Measurements from ENCODE around the gene C1orf35. TPM values are rescaled to one million over a fixed set of nuclear protein-coding genes. Genes with fewer than 3 reads are reported as not detected.

Gene C1orf35
- total and polyA plus RNA-seq, 9 donors: 2.8 to 29.3 (median 21.0) TPM

DNA sequence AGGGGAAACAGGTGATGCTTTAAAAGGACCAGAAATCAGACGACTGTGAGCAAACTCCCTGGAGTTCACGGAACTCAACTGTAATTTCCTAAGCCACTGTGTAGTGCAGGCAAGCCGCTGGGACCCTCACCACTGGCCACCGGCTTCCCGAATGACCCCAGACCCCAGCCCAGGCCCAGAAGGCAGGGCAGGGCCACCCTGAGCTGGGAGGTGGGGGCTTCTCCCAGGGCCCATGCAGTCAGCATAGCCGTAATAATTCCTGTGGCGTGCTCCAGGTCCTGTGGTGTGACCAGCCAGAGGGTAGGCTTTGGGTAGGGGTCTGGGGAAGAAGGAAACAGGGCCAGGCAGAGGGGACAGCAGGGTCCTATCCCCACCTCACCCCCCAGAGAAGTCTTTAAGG, 24.1 kb downstream of the C1orf35 start:
- Histone ChIP-seq H3K36me3 (no peaks in the 10 kb centered on the region), H3K27me3 (no peaks in the 10 kb centered on the region), H3K27ac (no peak overlapping the region), H3K4me1 (ENCODE audit: insufficient read depth) (peaks cover 5% of the 10 kb centered on the region), H3K4me3 (no peak overlapping the region), H3K9me3 (no peaks in the 10 kb centered on the region)
- intact Hi-C loops (cut with DNase I): no loop called here
- 84 to 91% (median 87%) methylated on average over 7 of the region's 7 CpGs for WGBS, 3 donors
- DNase-seq: peak in 4 of 5 donors; percentile 5 to 24 (median 16)
- no peak for TF ChIP-seq POLR2A (IDR thresholded peaks at IDR 0.05)
- TF ChIP-seq EP300 (IDR thresholded peaks at IDR 0.05): no peak
- TF ChIP-seq, protein P1, sequence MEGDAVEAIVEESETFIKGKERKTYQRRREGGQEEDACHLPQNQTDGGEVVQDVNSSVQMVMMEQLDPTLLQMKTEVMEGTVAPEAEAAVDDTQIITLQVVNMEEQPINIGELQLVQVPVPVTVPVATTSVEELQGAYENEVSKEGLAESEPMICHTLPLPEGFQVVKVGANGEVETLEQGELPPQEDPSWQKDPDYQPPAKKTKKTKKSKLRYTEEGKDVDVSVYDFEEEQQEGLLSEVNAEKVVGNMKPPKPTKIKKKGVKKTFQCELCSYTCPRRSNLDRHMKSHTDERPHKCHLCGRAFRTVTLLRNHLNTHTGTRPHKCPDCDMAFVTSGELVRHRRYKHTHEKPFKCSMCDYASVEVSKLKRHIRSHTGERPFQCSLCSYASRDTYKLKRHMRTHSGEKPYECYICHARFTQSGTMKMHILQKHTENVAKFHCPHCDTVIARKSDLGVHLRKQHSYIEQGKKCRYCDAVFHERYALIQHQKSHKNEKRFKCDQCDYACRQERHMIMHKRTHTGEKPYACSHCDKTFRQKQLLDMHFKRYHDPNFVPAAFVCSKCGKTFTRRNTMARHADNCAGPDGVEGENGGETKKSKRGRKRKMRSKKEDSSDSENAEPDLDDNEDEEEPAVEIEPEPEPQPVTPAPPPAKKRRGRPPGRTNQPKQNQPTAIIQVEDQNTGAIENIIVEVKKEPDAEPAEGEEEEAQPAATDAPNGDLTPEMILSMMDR (IDR thresholded peaks at IDR 0.05): no peak

DNA sequence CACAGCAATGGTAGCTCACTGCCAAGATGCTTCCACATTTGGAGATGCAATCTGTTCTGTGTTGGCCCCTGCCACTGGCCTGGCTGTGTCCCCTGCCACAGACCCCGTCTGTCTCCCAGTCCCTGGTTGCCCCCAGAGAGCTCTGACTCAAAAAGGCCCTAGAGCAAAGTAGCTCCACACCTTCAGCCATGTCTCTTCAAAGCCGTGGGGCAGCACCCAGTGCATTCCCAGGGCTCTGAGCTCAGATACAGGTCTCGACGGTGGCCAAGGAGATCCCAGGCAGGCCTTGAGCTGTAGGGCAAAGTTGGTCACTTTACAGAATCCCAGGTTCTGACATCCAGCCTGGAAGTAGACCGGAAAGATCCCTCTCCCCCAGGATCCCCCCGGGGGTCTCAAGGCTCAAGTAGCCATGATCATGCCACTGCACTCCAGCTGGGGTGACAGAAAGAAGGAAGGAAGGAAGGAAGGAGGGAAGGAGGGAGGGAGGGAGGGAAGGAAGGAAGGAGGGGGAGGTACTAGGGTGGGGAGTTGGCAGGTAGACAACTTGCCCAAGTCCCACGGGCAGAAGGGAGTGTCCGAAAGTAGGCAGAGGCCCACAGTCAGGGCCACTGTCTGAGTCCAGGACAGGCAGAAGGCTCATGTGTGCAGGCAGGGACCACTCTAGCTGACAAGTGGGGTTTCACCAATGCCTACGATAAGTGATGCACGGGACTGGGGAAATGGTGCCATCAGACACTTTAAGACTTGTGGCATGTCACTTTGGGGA, 25.4 kb downstream of the C1orf35 start:
- Histone ChIP-seq H3K4me3 (no peak overlapping the region), H3K9me3 (no peaks in the 10 kb centered on the region), H3K27me3 (no peaks in the 10 kb centered on the region), H3K4me1 (ENCODE audit: insufficient read depth) (peaks cover 7% of the 10 kb centered on the region), H3K27ac (no peak overlapping the region), H3K36me3 (no peaks in the 10 kb centered on the region)
- DNase-seq: peak in 4 of 5 donors; percentile 7 to 25 (median 14)
- 58 to 63% (median 60%) methylated on average over 10 of the region's 10 CpGs for WGBS, 3 donors
- intact Hi-C loops (cut with DNase I): no loop called here
- TF ChIP-seq POLR2A (IDR thresholded peaks at IDR 0.05) (no peak), EP300 (IDR thresholded peaks at IDR 0.05) (no peak)
- TF ChIP-seq, protein P1 (IDR thresholded peaks at IDR 0.05): no peak

GRCh38 chr1:228076796-228077430, 26.2 kb downstream of the C1orf35 start:
- 55 to 71% (median 58%) methylated on average over 9 of the region's 9 CpGs for WGBS, 3 donors
- Histone ChIP-seq H3K4me1 (ENCODE audit: insufficient read depth) (peaks cover 9% of the 10 kb centered on the region), H3K9me3 (no peaks in the 10 kb centered on the region), H3K36me3 (no peaks in the 10 kb centered on the region), H3K27ac (no peak overlapping the region), H3K4me3 (no peak overlapping the region), H3K27me3 (no peaks in the 10 kb centered on the region)
- intact Hi-C loops (cut with DNase I): no loop called here
- TF ChIP-seq, protein P1 (IDR thresholded peaks at IDR 0.05): no peak
- TF ChIP-seq POLR2A (IDR thresholded peaks at IDR 0.05) (no peak), EP300 (IDR thresholded peaks at IDR 0.05) (no peak)
- peak in 3 of 5 donors; percentile 5 to 25 (median 15) for DNase-seq

DNA sequence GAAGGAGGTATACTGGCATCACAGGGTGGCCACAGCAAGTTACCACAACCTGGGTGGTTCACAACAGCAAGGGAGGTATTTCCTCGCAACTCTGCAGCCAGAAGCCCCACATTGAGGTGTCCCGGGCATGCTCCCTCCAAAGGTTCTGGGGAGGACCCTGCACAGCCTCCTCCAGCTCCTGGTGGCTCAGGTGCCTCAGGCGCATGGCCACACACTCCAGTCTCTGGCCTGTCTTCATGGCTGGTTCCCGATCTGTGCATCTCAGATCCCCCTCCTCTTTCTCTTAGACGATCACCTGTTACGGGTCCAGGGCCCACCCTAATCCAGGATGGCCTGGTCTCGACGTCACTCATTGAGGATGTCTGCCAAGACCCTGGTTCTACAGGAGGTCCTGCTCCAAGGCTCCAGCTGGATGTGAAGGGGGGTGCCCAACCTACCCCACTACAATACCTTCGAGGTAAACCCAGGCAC, 27.3 kb downstream of the C1orf35 start:
- 61 to 76% (median 76%) methylated on average over 9 of the region's 9 CpGs for WGBS, 3 donors
- no peaks in the 10 kb centered on the region for H3K36me3 ChIP-seq
- no peak overlapping the region for H3K27ac ChIP-seq
- peaks cover 4% of the 10 kb centered on the region for H3K4me1 ChIP-seq (ENCODE audit: insufficient read depth)
- no peak for TF ChIP-seq EP300 (IDR thresholded peaks at IDR 0.05)
- TF ChIP-seq POLR2A (IDR thresholded peaks at IDR 0.05): no peak
- TF ChIP-seq, protein P1 (IDR thresholded peaks at IDR 0.05): no peak
- peak in 3 of 5 donors; percentile 8 to 25 (median 12) for DNase-seq
- intact Hi-C loops (cut with DNase I): no loop called here
- H3K27me3 ChIP-seq: no peaks in the 10 kb centered on the region
- no peak overlapping the region for H3K4me3 ChIP-seq
- H3K9me3 ChIP-seq: no peaks in the 10 kb centered on the region
